NT2/D1 (cell line): ENCODE data around the gene MKLN1.
"Not testable (repeated sequence)": the region's sequence is repeated elsewhere in the genome, so short reads cannot be mapped to it uniquely, and the experiment has no call there.

Experiments
- DNase-seq: peaks from one replicate; pipeline ENCODE4 v3.0.0-alpha.2; 2011; ENCODE audit warnings: low read depth, low spot score
- H3K27me3 ChIP-seq: 2 replicates; pipeline ENCODE4 v1.6.0; 2011; ENCODE audit warnings: mild to moderate bottlenecking; ENCODE audit not compliant: insufficient read length, insufficient read depth
- H3K36me3 ChIP-seq: 2 replicates; pipeline ENCODE4 v1.6.1; 2011; ENCODE audit warnings: mild to moderate bottlenecking, low read length, mixed read lengths; ENCODE audit not compliant: insufficient read depth, insufficient read length
- H3K4me1 ChIP-seq: 2 replicates; pipeline ENCODE4 v1.5.1; 2011; ENCODE audit not compliant: insufficient read depth, insufficient read length
- H3K4me3 ChIP-seq: 2 replicates; pipeline ENCODE4 v1.5.1; 2011; ENCODE audit warnings: low read depth; ENCODE audit not compliant: insufficient read length
- H3K9ac ChIP-seq: 2 replicates; pipeline ENCODE4 v1.6.0; 2011; ENCODE audit warnings: low read depth; ENCODE audit not compliant: insufficient read length
- H3K9me3 ChIP-seq: 2 replicates; pipeline ENCODE4 v1.5.1; 2011; ENCODE audit warnings: mild to moderate bottlenecking, low read length; ENCODE audit not compliant: insufficient read depth
- SUZ12 ChIP-seq: IDR thresholded peaks from 2 replicates; pipeline ENCODE4 v1.6.1; 2011; ENCODE audit not compliant: insufficient read length, insufficient read depth; ENCODE audit errors: extremely low read depth
- YY1 ChIP-seq: IDR thresholded peaks from 2 replicates; pipeline ENCODE4 v1.6.1; 2011; ENCODE audit not compliant: insufficient read length, insufficient read depth
- ZNF274 ChIP-seq: IDR thresholded peaks from 2 replicates; pipeline ENCODE4 v1.6.1; 2011; ENCODE audit warnings: mild to moderate bottlenecking, low read depth, low read length

The MKLN1 gene

GRCh38 chr7:131404226-131404911, 76.7 kb downstream of the MKLN1 start:
- Histone ChIP-seq H3K36me3 (peaks cover 12% of the 10 kb centered on the region), H3K27me3 (no peaks in the 10 kb centered on the region)

GRCh38 chr7:131409129-131409766, 81.6 kb downstream of the MKLN1 start:
- H3K4me1 ChIP-seq, result peaks cover 2% of the 10 kb centered on the region
- no peaks in the 10 kb centered on the region for H3K9me3 ChIP-seq
- peaks cover 13% of the 10 kb centered on the region for H3K36me3 ChIP-seq
- H3K9ac ChIP-seq, result no peak overlapping the region
- DNase-seq, result no peak
- H3K27me3 ChIP-seq, result no peaks in the 10 kb centered on the region
- no peak for TF ChIP-seq SUZ12
- TF ChIP-seq YY1, result no peak
- TF ChIP-seq ZNF274, result no peak
- no peak overlapping the region for H3K4me3 ChIP-seq

More at GRCh38 chr7:131404226-131404911, 76.7 kb downstream of the MKLN1 start:
- Histone ChIP-seq H3K9me3 (peaks cover 21% of the 10 kb centered on the region), H3K4me1 (peaks cover under 1% of the 10 kb centered on the region), H3K4me3 (no peak overlapping the region), H3K9ac (no peak overlapping the region)
- no peak for DNase-seq
- TF ChIP-seq ZNF274 (no peak), YY1 (no peak)

- DNase-seq, result no peak
- TF ChIP-seq SUZ12, result no peak
- no peak for TF ChIP-seq ZNF274
- TF ChIP-seq YY1, result no peak
- no peak overlapping the region for H3K9ac ChIP-seq
- no peak overlapping the region for H3K4me3 ChIP-seq
- H3K9me3 ChIP-seq, result no peaks in the 10 kb centered on the region
- peaks cover 2% of the 10 kb centered on the region for H3K4me1 ChIP-seq
- no peaks in the 10 kb centered on the region for H3K27me3 ChIP-seq
- H3K36me3 ChIP-seq, result peaks cover 24% of the 10 kb centered on the region
Measured at GRCh38 chr7:131412031-131412430, 84.4 kb downstream of the MKLN1 start.

- Histone ChIP-seq H3K4me3 (no peak overlapping the region), H3K36me3 (peaks cover 29% of the 10 kb centered on the region), H3K9me3 (no peaks in the 10 kb centered on the region), H3K9ac (no peak overlapping the region), H3K4me1 (peaks cover 2% of the 10 kb centered on the region), H3K27me3 (no peaks in the 10 kb centered on the region)
- DNase-seq, result no peak
- TF ChIP-seq YY1, result no peak
- no peak for TF ChIP-seq SUZ12
- TF ChIP-seq ZNF274, result no peak
Measured at GRCh38 chr7:131413711-131414110, 86.0 kb downstream of the MKLN1 start.

- Histone ChIP-seq H3K27me3 (no peaks in the 10 kb centered on the region), H3K36me3 (peaks cover 8% of the 10 kb centered on the region), H3K4me3 (no peak overlapping the region), H3K4me1 (no peaks in the 10 kb centered on the region), H3K9me3 (no peaks in the 10 kb centered on the region), H3K9ac (no peak overlapping the region)
- no peak for DNase-seq
- TF ChIP-seq YY1, result no peak
- no peak for TF ChIP-seq ZNF274
- no peak for TF ChIP-seq SUZ12
Measured at GRCh38 chr7:131424219-131424822, 96.6 kb downstream of the MKLN1 start.

GRCh38 chr7:131425992-131426391, 98.3 kb downstream of the MKLN1 start:
- H3K36me3 ChIP-seq, result peaks cover 11% of the 10 kb centered on the region
- no peak for DNase-seq
- TF ChIP-seq ZNF274, result no peak
- TF ChIP-seq SUZ12, result no peak
- no peak for TF ChIP-seq YY1

GRCh38 chr7:131430826-131431225, 103.2 kb downstream of the MKLN1 start:
- not testable (repeated sequence) for DNase-seq, H3K4me3 ChIP-seq, H3K9ac ChIP-seq, H3K27me3 ChIP-seq, H3K4me1 ChIP-seq, H3K9me3 ChIP-seq
- H3K36me3 ChIP-seq, result peaks cover 16% of the 10 kb centered on the region

More at GRCh38 chr7:131425992-131426391, 98.3 kb downstream of the MKLN1 start:
- Histone ChIP-seq H3K9me3 (no peaks in the 10 kb centered on the region), H3K4me1 (no peaks in the 10 kb centered on the region), H3K9ac (no peak overlapping the region), H3K4me3 (no peak overlapping the region), H3K27me3 (no peaks in the 10 kb centered on the region)
